Stimulated activated CD4-positive, alpha-beta T cell treated with anti-CD3 and anti-CD28 coated beads, Interleukin-1b, Interleukin-23, amount 100 ng/mL, for 1 hour (primary cell): ENCODE measurements around the gene AGXT.

Experiments used
- DNase-seq, 2 donors: peaks; one replicate each; pipeline ENCODE4 v3.0.0-alpha.2; 2020; ENCODE audit warnings: low read depth in 2 of 2

Gene AGXT

GRCh38 chr2:240868286-240869108, at the start of gene AGXT:
Gene AGXT, plus strand, starts transcription at chr2:240868824. Its CDS starts 42 bp downstream, at chr2:240868866.
- DNase-seq: no peak

GRCh38 chr2:240819126-240819857, 49.3 kb upstream of the AGXT start:
- no peak for DNase-seq

GRCh38 chr2:240819858-240820606, 48.6 kb upstream of the AGXT start, which contains the start of gene KIF1A:
Gene KIF1A, minus strand, starts transcription at chr2:240820219. Its CDS starts 22,467 bp downstream, at chr2:240797752.
- DNase-seq: no peak

- no peak for DNase-seq
Observed at GRCh38 chr2:240820607-240821428, 47.8 kb upstream of the AGXT start.

- no peak for DNase-seq
Observed at GRCh38 chr2:240821429-240821778, 47.2 kb upstream of the AGXT start.

- no peak for DNase-seq
Observed at GRCh38 chr2:240822280-240822847, 46.3 kb upstream of the AGXT start.

- DNase-seq: no peak
Observed at GRCh38 chr2:240823449-240824336, 44.9 kb upstream of the AGXT start.

GRCh38 chr2:240825476-240825875, 43.1 kb upstream of the AGXT start:
- no peak for DNase-seq

- no peak for DNase-seq
Observed at GRCh38 chr2:240831594-240832204, 36.9 kb upstream of the AGXT start.

GRCh38 chr2:240832205-240832727, 36.4 kb upstream of the AGXT start:
- peak; percentile 87 to 99 for DNase-seq

- DNase-seq: no peak
Observed at GRCh38 chr2:240832921-240833494, 35.6 kb upstream of the AGXT start.

- no peak for DNase-seq
Observed at GRCh38 chr2:240833724-240834285, 34.8 kb upstream of the AGXT start.

- no peak for DNase-seq
Observed at GRCh38 chr2:240834377-240834975, 34.1 kb upstream of the AGXT start.

- no peak for DNase-seq
Observed at GRCh38 chr2:240835528-240835927, 33.1 kb upstream of the AGXT start.

- DNase-seq: no peak
Observed at GRCh38 chr2:240836781-240837467, 31.7 kb upstream of the AGXT start.

- DNase-seq: no peak
Observed at GRCh38 chr2:240837621-240838020, 31.0 kb upstream of the AGXT start.
